ENCODE measurements around the gene LEKR1.
"Not testable (repeated sequence)": the region's sequence is repeated elsewhere in the genome, so short reads cannot be mapped to it uniquely, and the experiment has no call there.

The LEKR1 gene

DNA sequence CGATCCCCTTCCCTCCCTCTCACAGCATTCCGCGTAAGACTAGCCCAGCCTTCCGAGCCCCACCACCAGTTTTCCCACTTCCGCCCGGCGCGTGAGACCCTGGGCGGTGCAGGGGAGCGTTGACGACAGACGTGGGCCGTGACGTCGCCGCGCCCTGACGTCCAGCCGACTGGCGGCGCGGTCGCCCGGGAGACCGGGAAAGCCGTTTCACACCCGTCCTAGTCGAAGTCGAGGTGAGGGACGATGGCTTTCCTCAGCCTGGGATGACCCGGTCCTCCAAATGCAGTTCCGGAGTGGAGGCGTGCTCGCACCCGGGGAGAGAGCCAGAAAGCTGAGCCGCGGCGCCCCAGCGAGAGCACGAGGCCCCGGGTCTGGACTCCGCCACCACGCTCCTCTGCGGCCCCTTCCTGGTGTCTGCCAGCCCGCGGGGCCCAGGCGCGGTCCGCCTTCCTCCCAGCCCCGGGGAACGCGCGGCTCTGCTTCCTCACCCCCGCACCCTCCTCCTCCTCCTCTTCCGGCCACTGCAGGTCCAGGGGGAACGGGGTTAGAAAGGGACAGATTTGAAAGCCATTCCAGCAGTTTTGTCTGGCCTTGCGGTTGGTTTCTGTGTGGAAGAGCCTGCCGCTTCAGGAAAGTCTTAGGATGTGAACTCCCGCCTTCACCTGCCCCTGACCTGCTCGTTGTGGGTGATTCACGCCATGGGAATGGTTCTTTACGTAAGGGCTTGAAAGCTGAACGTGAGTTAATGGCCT lies at the start of gene LEKR1:
Gene LEKR1 (plus strand): TSS at position 210 of the 752 bp plus-strand sequence. CDS start 2,977 bp downstream, outside the sequence.
- peak; percentile 58 for DNase-seq

DNA sequence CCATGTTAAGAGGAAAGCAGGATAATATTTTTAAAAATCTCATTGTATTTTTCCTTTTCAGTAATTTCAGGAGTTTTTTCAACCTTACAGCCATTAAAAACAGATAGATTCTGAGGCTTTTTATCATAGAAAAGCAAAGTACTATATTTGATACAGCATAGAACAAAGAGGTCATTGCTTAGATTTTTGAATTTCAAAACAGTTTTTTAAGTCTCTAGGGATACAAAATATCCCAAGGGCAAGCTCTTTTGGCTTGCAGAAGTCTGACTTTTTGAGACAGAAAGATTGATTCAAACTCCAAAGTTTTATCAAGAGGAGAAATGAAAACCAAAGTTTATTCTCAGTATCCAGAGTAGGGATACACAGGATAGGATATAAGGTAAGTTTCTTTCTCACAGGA lies 49.3 kb upstream of the LEKR1 start:
- no peak for DNase-seq

DNA sequence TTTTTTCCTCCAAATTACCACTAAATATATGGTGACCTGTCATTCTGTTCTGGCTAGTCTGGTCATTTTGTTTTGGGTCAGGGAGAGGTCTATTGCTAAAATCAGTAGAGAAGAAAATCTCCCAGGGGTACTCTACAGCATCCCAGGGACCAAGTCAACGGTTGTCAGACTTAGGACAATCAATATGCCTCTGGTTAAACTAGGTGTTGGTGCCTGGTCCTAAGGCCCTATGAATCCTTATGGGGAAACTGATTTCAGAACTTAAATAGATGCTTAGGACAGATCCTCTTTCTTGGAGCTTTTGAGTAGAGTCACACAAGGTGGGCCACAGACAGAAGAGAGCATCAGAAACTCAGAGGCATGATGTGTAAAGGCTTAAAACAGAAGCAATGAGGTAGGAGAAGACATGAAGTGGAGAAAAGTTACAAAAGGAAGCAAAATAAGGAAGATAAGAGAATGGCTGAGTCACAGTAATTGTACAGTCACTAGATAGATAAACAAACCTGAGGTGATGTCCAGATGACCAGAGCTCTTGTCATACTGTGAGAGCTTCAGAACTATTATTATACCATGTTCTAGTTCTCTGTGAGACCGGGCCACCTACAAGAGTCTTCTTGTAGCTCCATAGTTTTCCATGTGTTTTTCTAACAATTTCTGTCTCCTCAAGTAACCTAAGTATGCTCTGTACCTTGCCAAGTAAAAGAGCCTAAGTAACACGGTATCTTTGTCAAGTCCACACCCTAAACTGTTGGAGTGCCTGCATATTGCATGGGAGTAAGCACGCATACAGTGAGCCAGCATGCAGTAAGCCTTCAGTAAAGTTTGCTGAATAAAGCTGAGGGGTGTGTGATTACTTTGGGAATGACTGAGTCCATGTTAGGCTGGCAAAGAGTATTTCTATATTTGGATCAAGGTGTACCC lies 44.6 kb upstream of the LEKR1 start:
- no peak for DNase-seq

DNA sequence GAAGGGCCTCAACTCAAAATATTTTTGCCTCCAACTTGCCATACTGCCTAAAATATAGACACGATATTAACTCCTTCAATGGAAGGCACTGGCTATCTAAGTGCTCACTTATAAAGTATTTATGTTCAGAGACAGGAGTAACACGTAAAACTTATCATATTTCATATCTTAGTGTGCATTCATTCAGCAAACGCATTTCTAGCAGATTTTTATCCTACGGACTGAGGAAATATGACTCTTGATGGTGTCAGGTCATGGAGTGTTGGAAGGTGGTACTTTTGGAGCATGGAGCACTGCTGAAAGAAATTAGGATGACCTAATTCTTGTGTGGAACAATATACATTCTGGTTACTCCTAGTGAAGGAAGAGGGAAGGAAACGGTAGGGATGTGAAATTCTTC lies 43.8 kb upstream of the LEKR1 start:
- no peak for DNase-seq

DNA sequence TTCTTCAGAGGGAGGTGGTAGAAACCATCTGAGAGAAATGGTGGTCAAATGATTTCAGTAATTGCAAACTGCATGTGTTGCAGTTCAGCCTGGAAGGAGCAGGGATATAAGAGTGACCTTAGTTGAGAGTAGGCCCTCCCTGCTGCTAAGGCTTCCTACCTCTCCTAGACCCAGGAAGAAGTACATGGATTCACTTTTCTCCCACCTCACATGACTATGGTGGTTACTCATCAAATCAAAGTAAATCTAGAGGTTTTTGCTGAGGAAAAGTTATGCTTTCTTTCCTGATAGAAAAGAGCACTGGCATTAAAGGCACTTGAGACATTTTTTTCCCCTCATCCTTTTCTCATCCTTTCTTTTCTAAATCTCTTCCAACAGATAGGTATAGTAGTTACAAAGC lies 43.2 kb upstream of the LEKR1 start:
- no peak for DNase-seq

- DNase-seq: no peak
These were observed 39.2 kb upstream of the LEKR1 start for GRCh38 chr3:156787001-156787400.

GRCh38 chr3:156787926-156788663 lies 38.1 kb upstream of the LEKR1 start:
- no peak for DNase-seq

DNA sequence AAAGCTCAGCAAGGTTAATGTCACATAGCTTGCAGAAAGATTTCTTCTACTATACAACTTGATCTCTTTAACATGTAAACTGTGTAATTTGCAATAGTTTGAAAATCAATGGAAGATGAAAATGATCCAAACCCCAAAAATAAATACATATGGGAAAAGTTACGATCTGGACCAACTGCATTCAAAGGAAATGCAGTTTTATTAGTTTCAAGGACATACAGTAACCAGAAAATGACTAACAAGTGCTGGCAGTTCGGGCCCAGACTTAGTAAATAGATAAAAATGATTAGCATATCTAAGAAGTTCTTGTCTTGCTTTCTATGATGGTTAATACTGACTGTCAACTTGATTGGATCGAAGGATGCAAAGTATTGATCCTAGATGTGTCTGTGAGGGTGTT lies 37.3 kb upstream of the LEKR1 start:
- DNase-seq: no peak

DNA sequence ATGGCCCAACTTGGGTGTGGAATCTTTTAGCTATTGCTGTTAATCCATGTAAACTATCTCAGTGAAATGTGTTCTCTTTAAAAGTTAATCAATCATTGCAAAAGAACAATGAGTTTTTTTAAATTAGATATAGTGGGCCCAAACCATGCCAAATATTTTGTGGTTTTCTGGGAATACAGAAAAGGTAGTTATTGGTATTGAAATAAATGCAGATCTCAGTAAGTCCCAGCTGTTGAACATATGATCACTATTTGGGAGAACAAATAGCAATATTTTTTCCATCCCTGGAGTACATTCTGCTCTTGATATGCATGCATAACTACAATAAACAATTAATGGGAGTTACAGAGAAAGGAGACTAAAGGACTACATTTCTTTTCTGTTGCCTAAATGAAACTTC lies 36.0 kb upstream of the LEKR1 start:
- no peak for DNase-seq

GRCh38 chr3:156792114-156792513 lies 34.0 kb upstream of the LEKR1 start:
- no peak for DNase-seq

- no peak for DNase-seq
These were observed 33.6 kb upstream of the LEKR1 start for GRCh38 chr3:156792536-156792935.

DNA sequence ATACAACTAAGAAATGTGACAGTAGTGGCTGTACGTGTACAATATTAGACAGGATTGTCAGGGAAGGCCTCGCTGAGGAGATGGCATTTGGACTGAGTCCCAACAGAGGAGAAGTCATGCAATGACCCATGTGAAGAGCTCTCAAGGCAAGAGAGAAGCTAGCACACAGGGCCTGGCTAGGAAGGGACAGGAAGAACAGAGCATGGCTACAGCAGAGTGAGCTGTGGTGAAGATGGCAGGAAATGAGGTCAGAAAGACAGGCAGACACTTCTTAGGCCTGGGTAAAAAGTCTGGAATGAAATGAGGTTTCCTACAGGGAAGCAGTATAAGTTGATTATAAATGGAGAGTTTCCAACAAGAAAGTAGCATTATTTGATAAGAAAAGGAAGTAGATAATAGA lies 33.2 kb upstream of the LEKR1 start:
- DNase-seq: no peak

- DNase-seq: no peak
These were observed 32.8 kb upstream of the LEKR1 start for GRCh38 chr3:156793400-156793799.

- no peak for DNase-seq
These were observed 32.3 kb upstream of the LEKR1 start for GRCh38 chr3:156793851-156794250.

- DNase-seq: no peak
These were observed 30.2 kb upstream of the LEKR1 start for GRCh38 chr3:156795890-156796481.

DNA sequence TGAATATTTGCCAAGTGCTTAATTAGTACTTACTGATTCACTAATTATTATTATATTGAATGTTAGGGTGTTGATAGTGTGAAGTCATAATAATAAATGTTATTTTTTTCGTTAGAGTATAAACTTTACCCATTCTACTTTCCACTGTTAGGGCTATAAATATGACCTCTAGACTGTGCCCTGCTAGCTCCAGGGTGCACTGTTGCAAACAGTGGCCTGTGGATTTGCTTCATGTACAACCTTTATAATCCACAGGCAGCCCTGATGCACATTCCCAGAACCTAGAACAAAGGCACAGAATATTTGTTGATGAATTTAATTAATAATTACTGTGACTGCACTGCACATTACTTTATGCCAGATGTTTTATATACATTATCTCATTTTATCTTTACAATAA lies 28.8 kb upstream of the LEKR1 start:
- DNase-seq: no peak

DNA sequence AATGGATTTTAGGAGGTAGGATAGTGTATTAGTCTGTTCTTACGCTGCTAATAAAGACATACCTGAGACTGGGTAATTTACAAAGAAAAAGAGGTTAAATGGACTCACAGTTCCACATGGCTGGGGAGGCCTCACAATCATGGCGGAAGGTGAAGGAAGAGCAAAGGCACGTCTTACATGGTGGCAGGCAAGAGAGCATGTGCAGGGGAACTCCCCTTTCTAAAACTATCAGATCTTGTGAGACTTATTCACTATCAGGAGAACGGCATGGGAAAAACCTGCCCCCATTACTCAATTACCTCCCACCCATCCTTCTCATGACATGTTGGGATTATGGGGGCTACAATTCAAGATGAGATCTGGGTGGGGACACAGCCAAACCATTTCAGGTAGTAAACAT lies 25.9 kb upstream of the LEKR1 start:
- DNase-seq: not testable (repeated sequence)

DNA sequence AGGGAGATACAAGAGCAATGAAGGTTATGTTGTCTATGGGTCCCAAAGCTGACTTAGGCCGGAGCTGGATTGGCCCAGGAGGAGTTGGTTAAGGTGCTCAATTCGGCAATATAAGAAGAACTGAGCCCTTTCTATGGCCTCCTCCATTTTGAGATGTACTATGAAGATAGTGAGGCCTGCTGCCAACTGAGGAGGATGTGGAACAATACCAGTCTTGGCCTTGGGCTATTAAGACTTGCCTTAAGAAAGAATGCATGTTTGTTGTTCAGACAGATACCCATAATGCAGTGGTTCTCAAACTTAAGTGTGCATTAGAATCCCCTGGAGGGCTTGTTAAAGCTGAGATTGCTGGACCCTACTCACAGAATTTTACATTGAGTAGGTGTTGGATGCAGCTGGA lies 24.4 kb upstream of the LEKR1 start:
- no peak for DNase-seq

DNA sequence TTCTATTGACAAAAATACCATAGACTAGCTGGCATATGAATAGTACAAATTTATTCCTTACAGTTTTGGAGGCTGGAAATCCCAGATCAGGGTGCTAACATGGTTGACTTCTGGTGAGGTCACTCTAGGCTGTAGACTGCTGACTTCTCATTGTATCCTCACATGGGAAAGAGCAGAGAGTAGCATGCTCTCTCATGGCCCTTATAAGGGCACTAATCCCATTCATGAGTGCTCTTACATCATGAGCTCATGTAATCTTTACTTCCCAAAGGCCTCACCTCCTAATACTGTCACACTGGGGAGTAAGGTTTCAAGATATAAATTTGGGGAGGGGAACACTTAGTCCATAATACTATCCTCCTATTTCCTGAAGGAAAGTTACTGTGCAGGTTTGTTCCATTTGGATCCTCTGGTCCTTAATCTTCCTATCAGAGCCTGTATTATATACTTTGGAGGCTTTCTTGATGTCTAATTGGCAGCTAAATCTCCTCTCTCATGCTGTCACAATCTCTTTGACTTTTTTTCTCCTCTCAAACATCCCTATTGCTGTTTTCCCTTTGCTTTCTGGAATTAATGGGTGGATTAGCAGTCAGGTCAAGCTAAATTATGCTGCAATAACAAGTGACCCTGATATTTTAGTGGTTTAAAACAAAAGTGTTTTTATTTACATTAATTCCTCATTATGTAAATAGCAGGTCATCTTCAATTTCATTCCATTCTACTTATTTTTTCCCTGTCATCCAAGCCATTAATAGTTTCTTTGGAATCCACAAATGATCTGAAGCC lies 23.1 kb upstream of the LEKR1 start:
- DNase-seq: no peak

GRCh38 chr3:156803952-156804741 lies 22.0 kb upstream of the LEKR1 start:
- DNase-seq: no peak

- DNase-seq: no peak
These were observed 19.5 kb upstream of the LEKR1 start for GRCh38 chr3:156806698-156807097.

Data from T1000 (cell line).